Epithelial cell of esophagus (primary cell): ENCODE data around the gene PCNX1.
A peak's percentile ranks its signal among the peaks of the same experiment; 100 is the strongest.

Experiments
- DNase-seq: peaks from one replicate; pipeline ENCODE4 v3.0.0; 2010; ENCODE audit warnings: low read depth
- H3K4me3 ChIP-seq: 2 replicates; pipeline ENCODE4 v1.5.1; 2011; ENCODE audit warnings: mild to moderate bottlenecking, low read length, control low read depth
- TF ChIP-seq, protein P1 (sequence below): IDR thresholded peaks from 2 replicates; pipeline ENCODE4 v1.5.1; 2011; ENCODE audit warnings: low read depth, mild to moderate bottlenecking, low read length, control low read depth, inconsistent platforms; ENCODE audit not compliant: insufficient read depth; ENCODE audit errors: missing control alignments

PCNX1 gene

DNA sequence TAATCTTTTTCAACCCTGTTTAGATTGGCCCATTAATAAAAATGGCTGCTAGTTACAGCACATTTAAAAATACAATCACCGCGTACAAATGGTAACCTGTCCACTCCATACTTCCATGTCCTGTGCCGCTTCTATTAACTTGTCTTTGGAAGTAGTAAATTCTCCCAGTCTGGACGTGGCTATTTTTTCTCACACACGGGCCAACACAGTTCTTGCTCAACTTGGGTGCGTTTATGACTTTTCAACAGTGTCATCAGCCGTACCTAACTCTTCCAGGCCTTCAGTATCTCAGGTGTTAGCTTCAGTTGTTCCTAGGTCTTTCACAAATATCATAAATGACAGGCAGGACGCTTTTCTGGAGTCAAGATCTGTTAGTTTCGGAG, 475 bp upstream of the PCNX1 start:
- peak; percentile 44 for DNase-seq
- TF ChIP-seq, protein P1, sequence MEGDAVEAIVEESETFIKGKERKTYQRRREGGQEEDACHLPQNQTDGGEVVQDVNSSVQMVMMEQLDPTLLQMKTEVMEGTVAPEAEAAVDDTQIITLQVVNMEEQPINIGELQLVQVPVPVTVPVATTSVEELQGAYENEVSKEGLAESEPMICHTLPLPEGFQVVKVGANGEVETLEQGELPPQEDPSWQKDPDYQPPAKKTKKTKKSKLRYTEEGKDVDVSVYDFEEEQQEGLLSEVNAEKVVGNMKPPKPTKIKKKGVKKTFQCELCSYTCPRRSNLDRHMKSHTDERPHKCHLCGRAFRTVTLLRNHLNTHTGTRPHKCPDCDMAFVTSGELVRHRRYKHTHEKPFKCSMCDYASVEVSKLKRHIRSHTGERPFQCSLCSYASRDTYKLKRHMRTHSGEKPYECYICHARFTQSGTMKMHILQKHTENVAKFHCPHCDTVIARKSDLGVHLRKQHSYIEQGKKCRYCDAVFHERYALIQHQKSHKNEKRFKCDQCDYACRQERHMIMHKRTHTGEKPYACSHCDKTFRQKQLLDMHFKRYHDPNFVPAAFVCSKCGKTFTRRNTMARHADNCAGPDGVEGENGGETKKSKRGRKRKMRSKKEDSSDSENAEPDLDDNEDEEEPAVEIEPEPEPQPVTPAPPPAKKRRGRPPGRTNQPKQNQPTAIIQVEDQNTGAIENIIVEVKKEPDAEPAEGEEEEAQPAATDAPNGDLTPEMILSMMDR = no peak
- peak overlapping the region; percentile 83 for H3K4me3 ChIP-seq

DNA sequence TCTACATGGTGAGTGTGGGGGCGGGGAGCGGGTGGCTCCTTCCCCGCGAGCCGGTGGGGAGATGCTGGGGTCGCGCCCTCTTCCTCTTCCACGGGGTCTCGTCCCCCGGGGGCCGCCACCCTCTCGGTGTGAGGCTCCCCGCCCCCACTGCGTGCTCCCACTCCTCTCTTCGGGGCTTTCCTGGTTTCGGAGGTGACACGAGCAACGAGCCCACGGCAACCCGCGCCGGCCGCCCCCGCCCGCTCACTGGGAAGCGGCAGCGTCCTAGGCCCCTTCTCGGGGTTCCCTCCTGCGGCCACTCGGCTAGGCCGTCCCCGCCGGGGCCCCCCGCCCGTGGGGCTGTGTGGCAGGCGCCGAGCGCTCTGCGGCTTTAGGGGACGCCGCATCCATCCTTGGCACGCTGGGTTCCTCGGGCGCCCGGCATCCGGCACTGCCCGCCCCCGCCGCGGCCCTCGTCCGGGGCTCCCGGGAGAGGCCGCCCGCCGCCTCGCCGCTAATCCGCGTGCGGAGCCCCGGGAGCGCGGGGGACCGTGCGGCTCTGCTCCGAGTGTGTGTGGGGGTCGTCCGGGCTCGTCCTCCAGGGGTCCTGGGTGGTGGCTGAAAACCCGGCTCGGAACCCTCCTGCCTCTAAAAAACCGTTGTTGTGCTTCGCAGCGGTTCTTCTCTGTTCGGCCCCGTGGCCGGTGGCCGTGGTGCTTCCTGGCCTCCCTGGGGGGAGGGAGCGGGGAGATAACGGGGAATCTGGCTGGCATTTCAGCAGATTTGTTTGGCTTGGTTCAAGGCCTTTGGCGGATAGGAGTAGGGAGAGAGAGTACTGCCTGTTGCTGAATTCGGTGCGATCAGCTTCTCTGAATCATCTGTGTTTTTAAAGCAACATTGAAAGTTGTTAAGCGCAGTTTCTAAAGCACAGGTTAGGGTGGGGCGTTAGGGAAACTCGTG, 1.0 kb downstream of the PCNX1 start:
- peak overlapping the region; percentile 83 for H3K4me3 ChIP-seq
- peak; percentile 71 for DNase-seq
- TF ChIP-seq, protein P1 = no peak

DNA sequence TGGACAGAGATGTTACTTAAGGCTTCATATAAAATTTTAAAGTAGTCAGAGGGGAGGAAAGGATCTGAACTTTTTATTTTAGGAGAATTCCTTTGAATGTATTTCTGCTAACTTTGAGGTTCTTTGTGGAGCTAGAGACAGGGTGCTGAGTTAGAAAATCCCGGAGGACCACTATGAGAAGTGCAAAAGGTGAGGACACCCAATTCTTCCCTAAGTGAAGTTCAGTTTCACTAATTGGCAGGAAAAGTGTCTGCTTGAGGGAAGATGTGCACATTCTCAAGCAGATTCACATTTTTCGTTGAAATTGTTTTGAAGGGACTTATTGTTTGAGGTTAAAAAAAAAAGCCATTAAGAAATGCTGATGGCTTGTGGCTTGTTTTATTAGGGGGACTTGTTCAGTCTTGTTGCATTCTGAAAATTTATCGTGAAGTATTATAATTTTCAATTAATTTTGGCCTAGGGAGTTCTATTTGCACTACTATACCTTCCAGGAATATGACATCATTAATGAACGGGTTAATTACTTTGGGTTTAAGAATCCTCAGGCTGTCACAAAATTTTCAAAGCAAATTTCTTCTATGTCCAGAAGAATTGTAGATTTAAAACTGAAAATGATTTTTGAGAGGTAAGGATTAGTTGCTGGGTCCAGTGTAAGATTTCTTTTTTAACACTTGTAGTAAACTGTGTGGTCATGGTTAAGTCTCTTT, 1.8 kb downstream of the PCNX1 start:
- DNase-seq = no peak
- peak overlapping the region; percentile 83 for H3K4me3 ChIP-seq
- TF ChIP-seq, protein P1 = no peak

DNA sequence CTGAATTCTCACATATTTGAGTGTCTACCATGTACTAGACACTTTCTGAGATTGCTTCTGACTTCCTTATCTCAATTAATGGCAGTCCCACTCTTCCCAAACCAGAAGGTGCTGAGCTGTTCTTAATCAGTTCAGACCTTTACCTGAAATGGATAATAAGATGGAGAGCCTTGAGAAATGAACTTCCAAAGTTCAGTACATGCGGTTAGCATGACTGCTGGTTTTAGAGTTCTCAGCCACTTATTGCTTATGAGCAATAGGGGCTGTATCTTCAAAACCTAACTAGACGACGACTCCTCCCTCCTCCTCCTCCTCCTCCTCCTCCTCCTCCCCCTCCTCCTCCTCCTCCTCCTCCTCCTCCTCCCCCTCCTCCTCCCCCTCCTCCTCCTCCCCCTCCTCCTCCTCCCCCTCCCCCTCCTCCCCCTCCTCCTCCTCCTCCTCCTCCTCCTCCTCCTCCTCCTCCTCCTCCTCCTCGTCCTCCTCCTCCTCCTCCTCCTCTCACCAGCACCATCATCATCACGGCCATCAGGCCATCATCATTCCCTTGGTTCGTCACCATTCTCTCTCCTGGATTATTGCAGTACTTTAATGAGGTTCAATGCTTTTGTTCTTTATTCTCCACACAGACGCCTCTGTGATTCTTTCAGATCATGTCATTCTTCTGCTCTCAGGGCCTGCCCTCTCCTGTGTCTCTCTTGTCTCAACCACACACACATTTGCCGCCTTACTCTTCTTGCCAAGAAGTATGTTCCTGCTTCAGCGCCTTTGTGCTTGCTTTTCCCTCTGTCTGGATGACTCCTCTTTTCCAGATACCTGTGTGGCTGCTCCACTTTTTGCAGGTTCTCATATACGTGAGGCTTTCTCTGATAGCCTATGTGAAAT, 2.7 kb downstream of the PCNX1 start:
- DNase-seq = peak; percentile 57
- H3K4me3 ChIP-seq = no peak overlapping the region
- TF ChIP-seq, protein P1 = no peak

DNA sequence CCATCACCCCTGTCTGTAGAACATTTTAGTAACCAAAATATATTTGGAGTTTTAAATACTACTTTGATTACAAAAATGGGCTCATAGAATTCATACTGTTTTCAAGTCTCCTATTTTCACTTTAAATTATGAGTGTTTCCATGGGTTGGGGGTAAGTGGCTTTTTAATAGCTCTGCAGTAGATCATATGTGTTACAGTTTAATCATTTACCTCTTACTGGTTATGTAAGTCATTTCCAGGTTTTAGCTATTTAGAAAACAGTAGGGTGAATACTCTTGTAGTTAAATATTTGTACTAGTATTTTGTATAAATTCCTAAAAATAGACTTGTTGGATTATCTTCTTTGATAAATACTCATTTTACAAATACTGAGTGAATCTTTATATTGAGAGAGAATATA, 8.2 kb downstream of the PCNX1 start:
- TF ChIP-seq, protein P1 = no peak
- H3K4me3 ChIP-seq = no peak overlapping the region
- DNase-seq = no peak

DNA sequence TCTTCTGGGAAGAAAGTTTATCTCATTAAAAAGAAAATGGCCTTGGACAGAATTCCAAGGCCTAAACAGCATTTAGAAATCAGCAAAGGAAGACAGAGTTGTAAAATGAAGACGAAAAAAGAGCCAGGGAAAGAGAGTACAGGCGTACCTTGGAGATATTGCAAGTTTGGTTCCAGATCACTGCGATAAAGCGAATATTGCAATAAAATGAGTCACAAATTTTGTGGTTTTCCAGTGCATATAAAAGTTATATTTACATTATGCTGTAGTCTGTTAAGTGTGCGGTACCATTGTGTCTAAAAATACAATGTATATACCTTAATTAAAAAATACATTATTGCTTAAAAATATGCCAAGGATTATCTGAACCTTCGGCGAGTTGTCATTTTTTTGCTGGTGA, 9.0 kb downstream of the PCNX1 start:
- TF ChIP-seq, protein P1 = no peak
- no peak overlapping the region for H3K4me3 ChIP-seq
- no peak for DNase-seq
